ENCODE measurements around the gene MKNK1. TPM values are rescaled to one million over a fixed set of nuclear protein-coding genes. Genes with fewer than 3 reads are reported as not detected.

Gene MKNK1
- total and polyA plus RNA-seq, 2 of the 4 experiments (the other 2 are of a cell fraction) = 14.3 to 35.2 TPM

GRCh38 chr1:46606255-46606965, 2.3 kb upstream of the MKNK1 start (continued):
- TF ChIP-seq CHD1 (IDR thresholded peaks at IDR 0.05; ENCODE audit: low read depth, low read length) = no peak

DNA sequence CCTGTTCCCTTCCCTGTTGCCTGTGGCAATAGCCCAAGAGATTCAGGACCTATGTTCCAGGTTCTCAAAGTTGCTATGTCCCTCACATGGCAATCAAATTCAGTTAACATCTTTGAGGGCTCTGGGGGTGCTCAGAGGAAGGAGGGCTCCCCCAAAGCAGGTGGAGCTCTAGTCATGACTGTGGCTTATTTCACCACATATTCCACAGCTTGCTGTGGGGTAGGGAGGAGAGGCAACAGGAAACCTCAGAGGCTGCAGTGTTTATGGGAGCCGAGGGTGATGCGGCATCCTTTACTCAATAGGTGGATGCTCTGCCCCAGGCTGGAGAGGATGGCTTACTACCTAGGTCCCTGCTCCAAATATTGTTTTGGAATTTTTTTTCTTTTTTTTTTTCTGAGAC, 1.2 kb upstream of the MKNK1 start:
- peaks cover 21% of the 10 kb centered on the region for H3K36me3 ChIP-seq (ENCODE audit: control insufficient read depth, insufficient read depth, low read length)
- H3K9me3 ChIP-seq (ENCODE audit: control insufficient read depth, insufficient read depth, low read length) = no peaks in the 10 kb centered on the region
- TF ChIP-seq, protein P1, sequence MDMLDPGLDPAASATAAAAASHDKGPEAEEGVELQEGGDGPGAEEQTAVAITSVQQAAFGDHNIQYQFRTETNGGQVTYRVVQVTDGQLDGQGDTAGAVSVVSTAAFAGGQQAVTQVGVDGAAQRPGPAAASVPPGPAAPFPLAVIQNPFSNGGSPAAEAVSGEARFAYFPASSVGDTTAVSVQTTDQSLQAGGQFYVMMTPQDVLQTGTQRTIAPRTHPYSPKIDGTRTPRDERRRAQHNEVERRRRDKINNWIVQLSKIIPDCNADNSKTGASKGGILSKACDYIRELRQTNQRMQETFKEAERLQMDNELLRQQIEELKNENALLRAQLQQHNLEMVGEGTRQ (IDR thresholded peaks at IDR 0.05; ENCODE audit: low read depth, low read length) = no peak
- TF ChIP-seq NFE2L2 (IDR thresholded peaks at IDR 0.05; ENCODE audit: low read depth, low read length) = no peak
- TF ChIP-seq CHD1 (IDR thresholded peaks at IDR 0.05; ENCODE audit: low read depth, low read length) = no peak
- TF ChIP-seq RCOR1 (IDR thresholded peaks at IDR 0.05; ENCODE audit: insufficient replicate concordance, low read length) = no peak
- TF ChIP-seq MAFK (IDR thresholded peaks at IDR 0.05; ENCODE audit: low read depth, low read length) = no peak
- no peak for TF ChIP-seq MXI1 (IDR thresholded peaks at IDR 0.05; ENCODE audit: borderline replicate concordance, low read depth, low read length)
- TF ChIP-seq, protein P2, sequence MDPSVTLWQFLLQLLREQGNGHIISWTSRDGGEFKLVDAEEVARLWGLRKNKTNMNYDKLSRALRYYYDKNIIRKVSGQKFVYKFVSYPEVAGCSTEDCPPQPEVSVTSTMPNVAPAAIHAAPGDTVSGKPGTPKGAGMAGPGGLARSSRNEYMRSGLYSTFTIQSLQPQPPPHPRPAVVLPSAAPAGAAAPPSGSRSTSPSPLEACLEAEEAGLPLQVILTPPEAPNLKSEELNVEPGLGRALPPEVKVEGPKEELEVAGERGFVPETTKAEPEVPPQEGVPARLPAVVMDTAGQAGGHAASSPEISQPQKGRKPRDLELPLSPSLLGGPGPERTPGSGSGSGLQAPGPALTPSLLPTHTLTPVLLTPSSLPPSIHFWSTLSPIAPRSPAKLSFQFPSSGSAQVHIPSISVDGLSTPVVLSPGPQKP (IDR thresholded peaks at IDR 0.05; ENCODE audit: borderline replicate concordance, low read depth, low read length) = no peak
- H2AK5ac ChIP-seq (ENCODE audit: low read depth, low read length) = no peak overlapping the region
- no peak overlapping the region for H4K91ac ChIP-seq (ENCODE audit: insufficient read depth, low read depth, low read length)
- H2AK9ac ChIP-seq (replicated peaks; ENCODE audit: low read depth, low read length, poor library complexity) = no peak overlapping the region
- ATAC-seq (ENCODE audit: low read depth) = no peak
- no peak overlapping the region for H3K14ac ChIP-seq (replicated peaks; ENCODE audit: low read depth, low read length)
- peaks cover 6% of the 10 kb centered on the region for H3K4me1 ChIP-seq (ENCODE audit: control insufficient read depth, insufficient read depth, low read length)
- no peak overlapping the region for H3K4me3 ChIP-seq (ENCODE audit: insufficient read depth, low read depth, low read length)
- H3K56ac ChIP-seq (ENCODE audit: extremely low read depth, insufficient read depth, low read length) = no peak overlapping the region
- no peak overlapping the region for H3K23ac ChIP-seq (ENCODE audit: low read depth, low read length)
- no peak overlapping the region for H3K9ac ChIP-seq (ENCODE audit: low read depth, low read length)
- peaks cover 3% of the 10 kb centered on the region; the same call in 1 of the 2 replicates for H4K20me1 ChIP-seq (ENCODE audit: insufficient read depth, low read length)
- H3K4ac ChIP-seq (ENCODE audit: low read depth, low read length) = no peak overlapping the region
- POLR2A ChIA-PET (ENCODE audit: unreplicated experiment) = no interaction called here
- no peak overlapping the region for H2BK15ac ChIP-seq (ENCODE audit: low read depth, low read length)
- DNase-seq = no peak
- peaks cover 16 to 46% of the 10 kb centered on the region in 2 experiments for H3K79me1 ChIP-seq (ENCODE audit: low read depth in 1 of 2, low read length in 2 of 2)
- CTCF ChIA-PET = interaction anchor here (0.6 to 1.9 kb wide), 2 partner anchors 11 to 1058 kb away, joined by 3 to 4 read pairs; partner anchors contain the start of gene MOB3C
- intact Hi-C loops (cut with micrococcal nuclease) = no loop called here
- H2AFZ ChIP-seq (replicated peaks; ENCODE audit: low read length, poor library complexity) = no peak overlapping the region
- no peak overlapping the region for H2BK20ac ChIP-seq (ENCODE audit: low read depth, low read length)
- no peak overlapping the region for H3K4me2 ChIP-seq (ENCODE audit: low read depth, low read length)
- dilution Hi-C loops (cut with HindIII; ENCODE audit: low sequenced_read_pairs, unreplicated experiment) = no loop called here
- H4K8ac ChIP-seq (ENCODE audit: low read depth in 2 of 2, low read length in 2 of 2) = no peak overlapping the region
- no peak overlapping the region for H3K18ac ChIP-seq (ENCODE audit: low read depth, low read length)
- H2BK120ac ChIP-seq (ENCODE audit: low read depth, low read length) = no peak overlapping the region
- in situ Hi-C loops (cut with MboI; ENCODE audit: low sequenced_read_pairs) = no loop called here
- H3K9me1 ChIP-seq (ENCODE audit: insufficient read depth, low read length) = peaks cover 25% of the 10 kb centered on the region
- H2BK5ac ChIP-seq (ENCODE audit: low read depth, low read length, poor library complexity, severe bottlenecking) = no peak overlapping the region
- no CpG with 5 or more reads among the region's 2 CpGs for WGBS, 2 experiments (ENCODE audit: extremely low coverage in 2 of 2, insufficient read length in 1 of 2)
- BruUV-seq (replicated peaks) = no TSS peak
- H3K27me3 ChIP-seq (ENCODE audit: control insufficient read depth, insufficient read depth, low read length) = no peaks in the 10 kb centered on the region
- no peak overlapping the region for H4K5ac ChIP-seq (ENCODE audit: low read depth, low read length)
- H3K27ac ChIP-seq (ENCODE audit: insufficient read depth, low read length) = no peak overlapping the region

Measured in IMR-90 (cell line).